ENCODE data around the gene ELK4. TPM values are rescaled to one million over a fixed set of nuclear protein-coding genes. Genes with fewer than 3 reads are reported as not detected.

Gene ELK4
- total RNA-seq, 2 experiments from 2014 or later: 54.0 to 57.4 TPM

DNA sequence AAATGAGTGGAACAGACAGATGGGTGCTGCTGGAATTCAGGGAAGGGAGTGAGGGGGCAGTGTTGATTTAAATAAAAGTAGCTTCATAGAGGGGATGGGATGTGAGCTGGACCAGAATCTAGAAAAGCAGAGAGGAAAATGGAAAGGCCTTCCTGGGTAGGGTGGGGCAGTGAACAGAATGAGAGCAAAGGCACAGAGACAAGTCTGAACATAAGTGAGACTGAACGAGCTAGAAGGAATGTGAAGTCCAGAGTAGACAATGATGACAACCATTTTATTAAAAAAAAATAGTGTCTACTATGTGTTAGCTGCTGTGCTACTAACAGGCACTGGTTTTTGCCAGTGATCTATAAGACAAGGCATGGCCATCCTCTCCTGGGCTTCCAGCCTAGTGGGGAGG, 36.0 kb downstream of the ELK4 start:
- intact Hi-C loops (cut with DNase I, micrococcal nuclease): no loop called here
- H3K9me3 Mint-ChIP-seq (ENCODE audit: low read depth): no peaks in the 10 kb centered on the region
- DNase-seq: no peak
- H3K27me3 Mint-ChIP-seq: no peaks in the 10 kb centered on the region
- peaks cover 50% of the 10 kb centered on the region for H3K4me1 Mint-ChIP-seq
- H3K27ac Mint-ChIP-seq: no peak overlapping the region
- H3K36me3 Mint-ChIP-seq (ENCODE audit: low read depth): peaks cover 22% of the 10 kb centered on the region
- no peak overlapping the region for H3K4me3 Mint-ChIP-seq
- POLR2A ChIA-PET: interaction anchor here (0.6 kb wide), 1 partner anchor 375 kb away, joined by 3 read pairs; no protein-coding TSS in a partner anchor
- no peak for ATAC-seq
- CTCF ChIA-PET: interaction anchor here (0.6 to 13.9 kb wide), 7 partner anchors 14 to 139 kb away, joined by 3 to 346 read pairs (median 4); partner anchors contain the start of genes ELK4 and SLC45A3

DNA sequence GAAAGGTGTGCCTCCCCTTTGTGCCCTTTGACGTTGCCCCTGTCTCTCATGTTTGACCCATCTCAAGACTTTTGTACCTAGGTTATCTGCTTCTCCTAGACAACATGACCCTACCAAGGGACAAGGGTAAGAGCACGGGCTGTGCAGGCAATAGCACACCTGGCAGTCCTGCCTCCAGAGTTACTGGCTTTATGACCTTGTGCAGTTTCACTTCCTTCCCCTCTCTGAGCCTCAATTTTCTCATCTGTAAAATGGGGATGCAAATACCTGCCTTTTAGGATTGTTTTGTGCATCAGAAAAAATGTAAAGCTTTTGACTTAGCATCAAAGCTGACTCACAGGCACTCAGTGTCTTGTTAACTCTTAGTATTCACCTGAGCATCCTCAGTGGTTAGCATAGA, 36.4 kb downstream of the ELK4 start:
- H3K27ac Mint-ChIP-seq: no peak overlapping the region
- H3K9me3 Mint-ChIP-seq (ENCODE audit: low read depth): no peaks in the 10 kb centered on the region
- ATAC-seq: no peak
- peaks cover 46% of the 10 kb centered on the region for H3K4me1 Mint-ChIP-seq
- ChIA-PET CTCF (interaction anchor here (1.0 to 13.9 kb wide), 6 partner anchors 35 to 116 kb away, joined by 3 to 346 read pairs (median 4); partner anchors contain the start of genes ELK4 and SLC45A3), POLR2A (interaction anchor here (0.6 kb wide), 1 partner anchor 374 kb away, joined by 3 read pairs; no protein-coding TSS in a partner anchor)
- DNase-seq: no peak
- H3K36me3 Mint-ChIP-seq (ENCODE audit: low read depth): peaks cover 22% of the 10 kb centered on the region
- H3K27me3 Mint-ChIP-seq: no peaks in the 10 kb centered on the region
- intact Hi-C loops (cut with DNase I, micrococcal nuclease): no loop called here
- no peak overlapping the region for H3K4me3 Mint-ChIP-seq

DNA sequence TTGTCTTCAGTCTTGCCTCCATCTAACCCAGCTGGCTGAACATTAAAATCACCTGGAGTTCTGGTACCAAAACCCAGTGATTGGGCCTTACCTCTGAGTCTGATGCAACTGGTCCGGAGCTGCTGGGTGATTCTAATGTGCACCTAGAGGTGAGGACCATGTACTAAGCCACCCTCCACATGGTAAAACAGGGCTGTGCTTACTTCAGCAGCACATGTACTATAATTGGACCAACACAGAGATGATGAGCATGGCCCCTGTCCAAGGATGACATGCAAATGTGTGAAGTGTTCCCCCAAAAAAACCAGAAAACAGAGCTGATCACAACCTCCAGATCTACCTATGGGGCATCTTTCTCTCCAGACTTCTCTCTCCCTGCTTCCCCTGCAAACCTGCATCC, 37.0 kb downstream of the ELK4 start:
- intact Hi-C loops (cut with DNase I, micrococcal nuclease): no loop called here

DNA sequence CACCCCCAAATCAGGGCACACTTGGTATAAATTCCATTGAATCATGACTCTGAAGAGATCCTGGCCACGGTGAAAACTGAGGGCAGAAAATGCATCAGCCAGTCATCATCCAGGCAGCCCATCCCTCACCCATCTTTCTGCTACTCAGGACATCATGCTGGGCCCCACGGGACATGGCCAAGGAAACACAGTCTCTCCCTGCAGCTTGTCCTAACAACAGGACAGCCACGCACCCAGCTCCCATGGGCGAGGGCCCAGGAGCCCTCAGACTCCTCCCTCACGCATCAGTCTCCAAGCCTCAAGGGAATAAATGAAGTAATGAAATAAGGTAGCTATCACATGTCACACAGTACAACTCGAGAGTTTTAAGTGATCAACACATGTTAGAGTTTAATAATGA, 37.8 kb downstream of the ELK4 start:
- no peaks in the 10 kb centered on the region for H3K9me3 Mint-ChIP-seq (ENCODE audit: low read depth)
- H3K4me3 Mint-ChIP-seq: peak overlapping the region; percentile 7
- ATAC-seq (no peak), DNase-seq (no peak)
- peaks cover 34% of the 10 kb centered on the region for H3K4me1 Mint-ChIP-seq
- CTCF ChIA-PET: interaction anchor here (0.6 to 13.9 kb wide), 12 partner anchors 14 to 389 kb away, joined by 3 to 346 read pairs (median 3); partner anchors contain the start of gene ELK4
- H3K27me3 Mint-ChIP-seq: no peaks in the 10 kb centered on the region
- H3K27ac Mint-ChIP-seq: peak overlapping the region; percentile 87
- POLR2A ChIA-PET: interaction anchor here (0.6 to 3.9 kb wide), 3 partner anchors 38 to 155 kb away, joined by 3 to 47 read pairs (median 5); partner anchors contain the start of gene ELK4
- intact Hi-C loops (cut with DNase I, micrococcal nuclease): loop anchor here in 1 of 2 experiments (2.0 kb wide), 4 partner anchors 65 to 471 kb away; partner anchors contain the start of gene SLC41A1
- H3K36me3 Mint-ChIP-seq (ENCODE audit: low read depth): peaks cover 11% of the 10 kb centered on the region

More for the DNA sequence above, 37.0 kb downstream of the ELK4 start:
- POLR2A ChIA-PET: no interaction called here
- DNase-seq: no peak
- Mint-ChIP-seq H3K27me3 (no peaks in the 10 kb centered on the region), H3K9me3 (ENCODE audit: low read depth) (no peaks in the 10 kb centered on the region), H3K4me3 (no peak overlapping the region), H3K27ac (no peak overlapping the region), H3K4me1 (peaks cover 40% of the 10 kb centered on the region), H3K36me3 (ENCODE audit: low read depth) (peaks cover 19% of the 10 kb centered on the region)
- CTCF ChIA-PET: interaction anchor here (0.7 to 13.9 kb wide), 4 partner anchors 36 to 169 kb away, joined by 3 to 346 read pairs (median 111); partner anchors contain the start of gene ELK4
- ATAC-seq: no peak

DNA sequence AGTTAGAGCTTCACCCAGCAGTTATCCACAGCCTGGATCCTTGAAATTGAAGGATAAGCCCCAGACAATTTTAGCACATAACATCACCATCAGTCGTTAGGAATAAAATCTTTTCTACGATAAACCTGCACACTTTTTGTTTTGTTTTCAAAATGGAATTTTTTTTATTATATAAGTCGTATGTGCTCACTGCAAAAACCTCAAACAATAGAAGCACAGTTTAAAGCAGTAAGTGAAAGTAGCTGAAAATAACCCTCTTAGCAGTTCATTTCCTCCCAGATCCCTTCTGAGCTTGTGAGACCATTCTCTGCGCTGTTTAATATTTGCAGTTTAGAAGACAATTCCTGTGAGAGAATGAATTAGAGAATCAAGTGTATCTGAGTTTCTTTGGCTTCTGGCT, 38.3 kb downstream of the ELK4 start:
- peak overlapping the region; percentile 78 for H3K4me3 Mint-ChIP-seq
- peak overlapping the region; percentile 87 for H3K27ac Mint-ChIP-seq
- no peak for DNase-seq
- POLR2A ChIA-PET: interaction anchor here (0.6 to 3.9 kb wide), 3 partner anchors 38 to 156 kb away, joined by 3 to 47 read pairs (median 5); partner anchors contain the start of gene ELK4
- ATAC-seq: peak; percentile 20
- H3K27me3 Mint-ChIP-seq: no peaks in the 10 kb centered on the region
- H3K4me1 Mint-ChIP-seq: peaks cover 38% of the 10 kb centered on the region
- CTCF ChIA-PET: interaction anchor here (0.6 to 13.9 kb wide), 12 partner anchors 14 to 389 kb away, joined by 3 to 346 read pairs (median 6); partner anchors contain the start of gene ELK4
- no peaks in the 10 kb centered on the region for H3K9me3 Mint-ChIP-seq (ENCODE audit: low read depth)
- intact Hi-C loops (cut with DNase I, micrococcal nuclease): loop anchor here in 1 of 2 experiments (2.0 kb wide), 4 partner anchors 65 to 471 kb away; partner anchors contain the start of gene SLC41A1
- peaks cover 9% of the 10 kb centered on the region for H3K36me3 Mint-ChIP-seq (ENCODE audit: low read depth)

DNA sequence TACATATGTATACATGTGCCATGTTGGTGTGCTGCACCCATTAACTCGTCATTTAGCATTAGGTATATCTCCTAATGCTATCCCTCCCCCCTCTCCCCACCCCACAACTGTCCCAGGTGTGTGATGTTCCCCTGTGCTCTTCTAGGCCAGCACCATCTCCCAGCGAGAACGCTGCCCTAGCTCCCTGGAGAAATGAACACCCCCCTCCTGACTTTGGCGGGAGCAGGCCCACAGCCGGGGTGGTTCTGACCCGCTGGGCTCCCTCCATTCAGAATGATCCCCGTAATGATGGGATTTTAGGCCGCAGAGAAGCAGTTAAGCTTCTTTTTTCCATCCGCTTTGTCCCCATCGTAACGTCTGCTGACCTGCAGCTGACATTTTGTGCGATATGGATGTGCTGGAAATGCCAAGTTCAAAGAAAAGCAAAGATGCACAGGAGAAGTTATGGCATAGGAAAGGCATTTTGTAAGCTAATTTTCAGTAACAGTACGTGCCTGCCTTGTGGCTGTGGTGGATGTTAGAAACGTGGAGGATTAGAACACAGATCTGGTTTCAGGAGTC, 39.3 kb downstream of the ELK4 start:
- peaks cover 3% of the 10 kb centered on the region for H3K36me3 Mint-ChIP-seq (ENCODE audit: low read depth)
- peak overlapping the region; percentile 78 for H3K4me3 Mint-ChIP-seq
- intact Hi-C loops (cut with DNase I, micrococcal nuclease): loop anchor here (1.0 to 2.0 kb wide), 6 partner anchors 40 to 470 kb away; partner anchors contain the start of genes ELK4 (in 1 of the 2) and SLC41A1 (in 1 of the 2)
- CTCF ChIA-PET: interaction anchor here (0.6 to 13.9 kb wide), 44 partner anchors 9 to 385 kb away, joined by 3 to 346 read pairs (median 5); partner anchors contain the start of gene ELK4
- POLR2A ChIA-PET: interaction anchor here (0.6 to 3.9 kb wide), 5 partner anchors 8 to 207 kb away, joined by 3 to 47 read pairs (median 7); partner anchors contain the start of gene ELK4
- DNase-seq (no peak), ATAC-seq (no peak)
- peaks cover 38% of the 10 kb centered on the region for H3K4me1 Mint-ChIP-seq
- H3K9me3 Mint-ChIP-seq (ENCODE audit: low read depth): no peaks in the 10 kb centered on the region
- peak overlapping the region; percentile 87 for H3K27ac Mint-ChIP-seq
- no peaks in the 10 kb centered on the region for H3K27me3 Mint-ChIP-seq

DNA sequence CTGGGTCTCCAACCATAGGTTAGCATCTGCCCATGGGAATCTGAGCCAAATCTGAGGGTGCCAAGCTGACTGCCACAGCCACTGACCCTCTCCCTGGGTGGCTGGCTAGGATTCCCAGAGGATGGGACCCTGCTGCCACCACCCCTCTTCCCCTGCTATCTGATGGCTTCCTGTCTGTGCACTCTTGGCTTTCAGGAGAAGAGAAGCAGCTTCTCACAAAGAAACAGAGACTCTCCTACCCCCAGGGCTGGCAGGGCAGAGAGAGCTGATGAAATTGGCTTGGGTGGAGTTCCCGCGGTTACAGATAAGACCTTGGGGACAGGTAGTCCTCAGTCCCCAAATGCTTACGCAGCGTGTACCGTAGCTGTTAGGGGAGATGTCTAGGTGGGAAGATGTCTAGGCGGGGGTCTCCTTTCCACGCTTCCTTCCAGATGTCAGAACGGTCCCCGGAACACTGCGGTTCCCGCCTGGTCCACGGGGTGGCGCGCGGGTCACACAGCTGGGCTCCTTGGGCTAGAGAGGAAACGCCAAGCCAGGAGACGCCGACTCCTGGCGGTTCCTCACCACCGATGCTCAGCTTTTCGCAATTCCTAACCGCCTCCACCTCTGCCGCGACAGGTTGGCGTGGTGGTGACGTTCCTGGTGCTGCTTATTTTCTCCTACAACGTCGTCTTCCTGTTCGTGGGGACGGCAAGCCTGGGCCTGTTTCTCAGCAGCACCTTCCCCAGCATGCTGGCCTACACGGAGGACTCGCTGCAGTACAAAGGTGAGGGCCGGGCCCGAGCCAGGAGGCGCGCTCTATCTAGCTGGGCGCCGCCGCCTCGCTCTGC, 40.1 kb downstream of the ELK4 start:
- Mint-ChIP-seq H3K4me1 (peaks cover 35% of the 10 kb centered on the region), H3K9me3 (ENCODE audit: low read depth) (no peaks in the 10 kb centered on the region), H3K36me3 (ENCODE audit: low read depth) (peaks cover 2% of the 10 kb centered on the region), H3K27ac (peak overlapping the region; percentile 78), H3K4me3 (peak overlapping the region; percentile 78), H3K27me3 (no peaks in the 10 kb centered on the region)
- peak; percentile 82 for ATAC-seq
- ChIA-PET CTCF (interaction anchor here (0.6 to 13.9 kb wide), 61 partner anchors 10 to 1391 kb away, joined by 3 to 346 read pairs (median 4); partner anchors contain the start of gene ELK4), POLR2A (interaction anchor here (0.6 to 3.9 kb wide), 5 partner anchors 9 to 180 kb away, joined by 3 to 47 read pairs (median 4); partner anchors contain the start of gene ELK4)
- intact Hi-C loops (cut with DNase I, micrococcal nuclease): loop anchor here (1.0 to 2.0 kb wide), 7 partner anchors 41 to 469 kb away; partner anchors contain the start of genes ELK4 (in 2 of the 2) and SLC41A1 (in 1 of the 2)
- peak; percentile 94 for DNase-seq

DNA sequence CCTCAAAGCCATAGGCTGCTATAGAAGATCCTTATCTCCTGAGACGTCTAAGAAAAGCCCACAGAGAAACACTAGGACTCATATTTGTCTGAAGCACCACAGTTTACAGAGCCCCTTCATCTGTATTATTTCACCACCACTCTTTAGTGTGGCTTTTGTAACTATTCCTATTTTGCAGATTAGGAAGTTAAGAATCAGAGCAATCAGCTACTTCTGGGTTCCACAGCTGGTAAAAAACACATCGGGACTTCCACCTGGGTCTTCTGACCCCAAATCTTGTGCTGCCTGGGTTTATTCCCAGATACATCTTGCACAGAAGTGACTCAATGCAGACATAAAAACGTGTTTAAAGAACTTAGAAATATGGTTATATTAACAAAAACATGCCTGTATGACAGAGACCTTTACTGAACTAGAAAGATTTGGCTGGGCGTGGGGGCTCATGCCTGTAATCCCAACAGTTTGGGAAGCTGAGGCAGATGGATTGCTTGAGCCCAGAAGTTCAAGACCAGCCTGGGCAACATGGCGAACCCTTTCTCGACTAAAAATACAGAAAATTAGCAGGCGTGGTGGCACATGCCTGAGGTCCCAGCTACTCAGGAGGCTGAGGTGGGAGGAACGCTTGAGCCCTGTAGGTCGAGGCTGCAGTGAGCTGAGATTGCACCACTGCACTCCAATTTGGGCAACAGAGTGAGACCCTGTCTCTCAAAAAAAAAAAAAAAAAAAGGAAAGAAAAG, 40.9 kb downstream of the ELK4 start:
- intact Hi-C loops (cut with DNase I, micrococcal nuclease): loop anchor here (1.0 to 2.0 kb wide), 3 partner anchors 41 to 120 kb away; partner anchors contain the start of gene ELK4 (in 1 of the 2)
- no peaks in the 10 kb centered on the region for H3K9me3 Mint-ChIP-seq (ENCODE audit: low read depth)
- no peak overlapping the region for H3K4me3 Mint-ChIP-seq
- DNase-seq (no peak), ATAC-seq (no peak)
- peaks cover 32% of the 10 kb centered on the region for H3K4me1 Mint-ChIP-seq
- no peak overlapping the region for H3K27ac Mint-ChIP-seq
- POLR2A ChIA-PET: interaction anchor here (1.3 to 3.9 kb wide), 3 partner anchors 9 to 67 kb away, joined by 4 to 47 read pairs (median 8); partner anchors contain the start of gene ELK4
- peaks cover 2% of the 10 kb centered on the region for H3K36me3 Mint-ChIP-seq (ENCODE audit: low read depth)
- CTCF ChIA-PET: interaction anchor here (0.6 to 13.9 kb wide), 53 partner anchors 10 to 1100 kb away, joined by 3 to 346 read pairs (median 4); partner anchors contain the start of gene ELK4
- no peaks in the 10 kb centered on the region for H3K27me3 Mint-ChIP-seq

DNA sequence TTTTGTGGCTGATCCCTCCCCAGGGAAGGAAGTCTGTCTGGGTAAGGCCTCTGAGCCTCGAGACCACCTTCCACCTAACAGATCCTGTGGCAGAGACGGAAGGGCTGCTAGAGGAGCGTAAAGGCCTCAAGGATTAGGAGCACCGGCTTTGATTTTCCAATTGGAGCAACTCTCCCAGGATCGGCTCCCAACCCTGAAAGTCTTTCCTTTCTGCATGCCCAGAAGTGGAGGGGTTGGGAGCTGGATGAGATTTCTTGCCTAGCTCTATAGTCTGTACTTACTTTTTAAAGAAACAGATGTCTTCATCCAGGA, 41.4 kb downstream of the ELK4 start:
- ChIA-PET CTCF (interaction anchor here (0.7 to 13.9 kb wide), 11 partner anchors 11 to 170 kb away, joined by 3 to 346 read pairs (median 24); partner anchors contain the start of gene ELK4), POLR2A (interaction anchor here (3.9 kb wide), 1 partner anchor 41 kb away, joined by 47 read pairs; the partner anchor contains the start of gene ELK4)
- Mint-ChIP-seq H3K4me3 (no peak overlapping the region), H3K9me3 (ENCODE audit: low read depth) (no peaks in the 10 kb centered on the region), H3K27me3 (no peaks in the 10 kb centered on the region), H3K4me1 (peaks cover 28% of the 10 kb centered on the region), H3K27ac (no peak overlapping the region), H3K36me3 (ENCODE audit: low read depth) (peaks cover 2% of the 10 kb centered on the region)
- no peak for ATAC-seq
- intact Hi-C loops (cut with DNase I, micrococcal nuclease): loop anchor here (2.0 kb wide), 1 partner anchor 120 kb away; no protein-coding TSS in a partner anchor
- no peak for DNase-seq

All from activated CD4-positive, alpha-beta T cell treated with anti-CD3 and anti-CD28 coated beads for 36 hours (primary cell).